ENCODE results near the gene ZBTB20.

DNA sequence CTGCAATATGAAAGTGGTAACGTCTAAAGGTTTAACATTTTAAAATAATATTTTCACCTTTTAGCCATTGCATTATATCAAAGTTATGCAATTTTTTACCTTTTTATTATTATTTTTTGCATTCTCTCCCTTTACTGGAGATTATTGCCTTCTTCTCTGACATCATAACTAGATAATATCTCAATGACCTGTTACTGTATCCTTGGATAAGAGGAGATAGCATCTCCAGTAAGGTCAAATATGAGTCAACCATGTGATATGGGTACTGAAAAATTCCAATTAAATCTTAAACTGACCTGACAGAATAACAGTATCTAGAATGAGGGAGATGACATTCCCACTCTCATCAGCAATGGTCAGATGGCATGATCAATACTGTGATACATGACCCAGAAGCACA is 108.3 kb downstream of the ZBTB20 start:
- TF ChIP-seq, protein P1, sequence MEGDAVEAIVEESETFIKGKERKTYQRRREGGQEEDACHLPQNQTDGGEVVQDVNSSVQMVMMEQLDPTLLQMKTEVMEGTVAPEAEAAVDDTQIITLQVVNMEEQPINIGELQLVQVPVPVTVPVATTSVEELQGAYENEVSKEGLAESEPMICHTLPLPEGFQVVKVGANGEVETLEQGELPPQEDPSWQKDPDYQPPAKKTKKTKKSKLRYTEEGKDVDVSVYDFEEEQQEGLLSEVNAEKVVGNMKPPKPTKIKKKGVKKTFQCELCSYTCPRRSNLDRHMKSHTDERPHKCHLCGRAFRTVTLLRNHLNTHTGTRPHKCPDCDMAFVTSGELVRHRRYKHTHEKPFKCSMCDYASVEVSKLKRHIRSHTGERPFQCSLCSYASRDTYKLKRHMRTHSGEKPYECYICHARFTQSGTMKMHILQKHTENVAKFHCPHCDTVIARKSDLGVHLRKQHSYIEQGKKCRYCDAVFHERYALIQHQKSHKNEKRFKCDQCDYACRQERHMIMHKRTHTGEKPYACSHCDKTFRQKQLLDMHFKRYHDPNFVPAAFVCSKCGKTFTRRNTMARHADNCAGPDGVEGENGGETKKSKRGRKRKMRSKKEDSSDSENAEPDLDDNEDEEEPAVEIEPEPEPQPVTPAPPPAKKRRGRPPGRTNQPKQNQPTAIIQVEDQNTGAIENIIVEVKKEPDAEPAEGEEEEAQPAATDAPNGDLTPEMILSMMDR (IDR thresholded peaks at IDR 0.05; ENCODE audit: insufficient read depth, low read depth, low read length) = no peak
- TF ChIP-seq EZH2 (IDR thresholded peaks at IDR 0.05; ENCODE audit: insufficient read depth, low read length) = no peak
